HG03196 (cell line): ENCODE results near the gene CCDC51.
"Not testable (repeated sequence)": the region's sequence is repeated elsewhere in the genome, so short reads cannot be mapped to it uniquely, and the experiment has no call there.

Source experiments
- ATAC-seq: cut with Tn5 transposase; IDR thresholded peaks from one replicate; pipeline ENCODE4 v1.9.1; 2021; ENCODE audit not compliant: unreplicated experiment

CCDC51 gene, protein sequence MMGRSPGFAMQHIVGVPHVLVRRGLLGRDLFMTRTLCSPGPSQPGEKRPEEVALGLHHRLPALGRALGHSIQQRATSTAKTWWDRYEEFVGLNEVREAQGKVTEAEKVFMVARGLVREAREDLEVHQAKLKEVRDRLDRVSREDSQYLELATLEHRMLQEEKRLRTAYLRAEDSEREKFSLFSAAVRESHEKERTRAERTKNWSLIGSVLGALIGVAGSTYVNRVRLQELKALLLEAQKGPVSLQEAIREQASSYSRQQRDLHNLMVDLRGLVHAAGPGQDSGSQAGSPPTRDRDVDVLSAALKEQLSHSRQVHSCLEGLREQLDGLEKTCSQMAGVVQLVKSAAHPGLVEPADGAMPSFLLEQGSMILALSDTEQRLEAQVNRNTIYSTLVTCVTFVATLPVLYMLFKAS

DNA sequence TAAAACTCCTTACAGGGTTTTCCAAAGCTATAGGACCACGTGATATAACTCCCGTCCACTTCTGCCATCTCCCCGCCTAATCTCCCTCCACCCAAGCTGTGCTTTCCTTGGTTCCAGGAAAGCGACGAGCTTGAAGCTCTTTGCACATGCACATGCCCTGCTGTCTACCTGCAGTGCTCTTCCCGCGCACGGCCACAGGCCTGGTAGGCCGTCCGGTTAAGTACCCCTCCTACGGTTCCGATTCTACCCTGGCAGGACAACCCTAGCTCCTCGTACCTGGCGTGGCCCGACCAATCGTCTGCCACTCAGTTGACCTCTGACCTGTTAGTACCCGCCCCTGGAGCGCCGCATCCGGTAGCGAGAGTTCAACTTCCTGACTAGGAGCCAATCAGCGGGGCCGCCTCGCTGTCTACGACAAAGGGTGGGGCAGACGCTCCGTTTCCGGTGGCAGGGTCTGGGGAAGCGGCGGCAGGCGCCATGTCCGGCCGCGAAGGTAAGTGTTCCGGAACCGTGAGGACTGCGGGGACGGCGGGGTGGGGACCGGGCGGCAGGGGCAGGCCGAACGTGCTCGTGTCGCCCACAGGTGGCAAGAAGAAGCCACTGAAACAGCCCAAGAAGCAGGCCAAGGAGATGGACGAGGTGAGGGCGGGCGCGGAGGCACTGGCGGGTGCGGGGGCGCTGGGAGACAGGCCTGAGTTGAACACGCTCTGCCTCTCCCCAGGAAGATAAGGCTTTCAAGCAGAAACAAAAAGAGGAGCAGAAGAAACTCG, at the start of gene CCDC51, which contains the start of gene TMA7:
Gene CCDC51, minus strand, starts transcription at position 300 of the 770 bp plus-strand sequence. CDS start 4,991 bp downstream, outside the sequence.
Gene TMA7, plus strand, starts transcription at position 438 of the 770 bp plus-strand sequence. Its CDS starts 40 bp downstream, at position 478.
- ATAC-seq: peak; percentile 89

DNA sequence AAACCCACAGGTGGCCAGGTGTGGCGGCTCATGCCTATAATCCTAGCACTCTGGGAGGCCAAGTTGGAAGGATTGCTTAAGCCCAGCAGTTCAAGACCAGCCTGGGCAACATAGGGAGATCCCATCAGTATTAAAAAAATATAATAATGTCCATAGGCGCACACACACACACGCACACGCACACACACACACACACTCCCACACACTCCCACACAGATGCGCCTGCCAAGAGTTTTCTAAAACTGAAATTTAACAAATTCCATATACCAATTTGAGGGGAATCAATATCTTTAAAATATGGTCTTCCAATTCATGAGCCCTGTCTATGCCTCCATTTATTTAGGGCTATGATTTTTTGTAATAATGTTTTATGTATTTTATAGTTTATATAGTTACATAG, 47.0 kb upstream of the CCDC51 start:
- ATAC-seq: no peak

DNA sequence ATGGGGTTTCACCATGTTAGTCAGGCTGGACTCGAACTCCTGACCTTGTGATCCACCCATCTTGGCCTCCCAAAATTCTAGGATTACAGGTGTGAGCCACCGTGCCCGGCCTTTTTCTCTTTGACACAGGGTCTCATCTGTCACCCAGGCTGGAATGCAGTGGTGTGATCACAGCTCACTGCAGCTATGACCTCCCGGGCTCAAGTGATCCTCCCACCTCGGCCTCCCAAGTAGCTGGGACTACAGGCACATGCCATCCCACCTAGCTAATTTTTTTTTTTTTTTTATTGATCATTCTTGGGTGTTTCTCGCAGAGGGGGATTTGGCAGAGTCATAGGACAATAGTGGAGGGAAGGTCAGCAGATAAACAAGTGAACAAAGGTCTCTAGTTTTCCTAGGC, 42.9 kb upstream of the CCDC51 start:
- ATAC-seq: not testable (repeated sequence)

DNA sequence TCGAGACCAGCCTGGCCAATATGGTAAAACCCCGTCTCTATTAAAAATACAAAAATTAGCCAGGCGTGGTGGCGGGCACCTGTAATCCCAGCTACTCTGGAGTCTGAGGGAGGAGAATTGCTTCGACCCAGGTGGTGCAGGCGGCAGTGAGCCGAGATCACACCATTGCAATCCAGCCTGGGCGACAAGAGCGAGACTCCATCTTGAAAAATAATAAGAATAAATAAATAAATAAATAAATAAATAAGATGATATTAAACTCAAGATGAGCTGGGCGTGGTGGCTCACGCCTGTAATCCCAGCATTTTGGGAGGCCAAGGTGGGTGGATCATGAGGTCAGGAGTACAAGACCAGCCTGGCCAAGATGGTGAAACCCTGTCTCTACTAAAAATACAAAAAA, 41.0 kb upstream of the CCDC51 start:
- ATAC-seq: not testable (repeated sequence)

DNA sequence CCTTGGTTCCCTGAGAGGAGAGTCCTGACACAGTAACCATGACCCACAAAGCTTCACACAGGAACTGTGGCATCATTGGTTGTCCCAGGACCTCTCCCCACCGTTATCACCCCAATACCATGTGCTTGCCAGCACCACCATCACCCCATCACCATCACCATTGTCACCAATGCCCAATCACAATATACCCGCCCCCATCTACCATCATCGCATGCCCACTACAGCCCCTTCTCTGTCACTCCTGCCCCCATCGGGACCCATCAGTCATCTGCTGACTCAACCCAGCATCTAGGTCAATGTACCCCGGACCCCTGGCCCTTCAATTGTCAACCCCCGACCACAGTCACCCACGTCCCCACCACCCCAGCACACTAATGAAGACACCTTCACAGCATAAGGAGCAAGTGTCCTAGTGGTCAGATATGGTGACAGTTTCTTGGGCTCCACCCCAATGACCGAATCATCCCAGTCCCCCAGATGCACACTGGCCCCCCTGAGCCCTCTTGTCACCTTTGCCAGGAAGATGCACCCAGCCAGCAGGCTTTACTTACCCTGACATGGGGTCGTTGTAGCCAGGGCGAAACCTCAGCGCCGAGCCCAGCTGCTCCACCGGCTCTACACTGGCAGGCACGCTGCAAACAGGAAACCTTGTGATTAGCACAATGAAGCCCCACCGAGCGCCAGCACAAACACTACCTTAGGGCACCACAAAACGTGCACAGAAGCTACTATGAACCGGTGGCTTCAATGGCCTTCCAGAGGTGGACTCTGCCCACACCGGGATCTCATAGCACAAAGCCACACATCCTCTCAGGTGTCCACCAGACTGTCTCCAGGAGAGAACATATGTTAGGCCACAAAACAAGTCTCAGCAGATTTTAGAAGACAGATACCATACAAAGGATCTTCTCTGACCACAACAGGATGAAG, 39.0 kb upstream of the CCDC51 start:
- no peak for ATAC-seq

DNA sequence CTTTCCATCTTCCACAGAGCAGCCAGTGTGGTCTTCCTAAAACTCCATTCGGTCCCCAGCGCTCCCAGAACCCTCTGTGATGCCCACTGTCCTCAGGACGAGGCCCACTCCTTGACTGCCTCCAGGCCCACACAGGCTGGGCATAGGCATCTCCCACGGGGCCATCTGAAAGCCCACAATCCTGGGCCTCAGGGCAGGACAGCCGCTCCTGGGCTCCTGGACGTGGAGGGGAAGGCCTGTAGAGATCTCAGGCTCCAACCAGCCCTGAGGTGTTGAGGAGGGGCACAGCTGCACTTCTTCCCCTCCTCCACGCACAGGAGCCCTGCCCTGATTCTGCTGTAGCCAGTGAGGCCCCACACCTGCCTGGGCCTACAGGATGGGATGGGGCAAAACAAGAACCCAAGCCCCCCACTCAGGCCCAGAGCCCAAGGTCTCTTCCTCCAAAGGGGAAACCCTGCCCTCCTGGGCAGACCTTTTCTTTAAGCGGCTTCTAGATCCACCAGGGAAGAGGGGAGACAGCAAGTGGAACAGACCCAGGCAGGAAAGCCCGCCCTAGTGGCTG, 38.1 kb upstream of the CCDC51 start:
- ATAC-seq: no peak

DNA sequence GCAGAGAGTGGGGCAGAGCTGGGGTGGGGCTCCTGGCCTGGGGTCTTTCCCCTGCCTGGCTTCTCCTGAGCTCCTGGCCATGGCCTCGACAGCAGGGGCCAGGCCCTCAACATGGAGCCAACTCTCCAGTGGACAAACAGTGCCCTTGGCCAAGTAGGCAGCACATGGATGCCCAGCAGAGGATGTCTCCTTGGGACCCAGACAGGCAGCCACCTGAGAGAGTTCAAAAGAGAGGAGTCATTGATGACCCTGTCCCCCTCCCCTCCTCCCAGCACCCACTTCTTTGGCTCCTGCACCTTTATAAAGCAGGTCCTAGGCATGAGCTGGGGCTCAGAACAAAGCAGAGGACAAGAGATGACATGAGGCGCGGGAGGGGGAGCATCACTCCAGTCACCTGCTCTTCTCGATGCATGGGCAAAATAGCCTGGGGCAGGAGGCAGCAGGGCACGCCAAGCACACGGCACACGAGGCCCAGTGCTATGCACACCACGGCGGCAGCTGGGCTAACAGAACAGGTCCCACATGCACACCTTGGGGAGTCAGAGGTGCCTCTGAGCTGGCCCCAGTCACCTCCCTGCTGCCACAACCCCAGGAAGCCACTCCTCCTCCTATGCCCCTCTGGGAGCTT, 36.6 kb upstream of the CCDC51 start:
- ATAC-seq: no peak

DNA sequence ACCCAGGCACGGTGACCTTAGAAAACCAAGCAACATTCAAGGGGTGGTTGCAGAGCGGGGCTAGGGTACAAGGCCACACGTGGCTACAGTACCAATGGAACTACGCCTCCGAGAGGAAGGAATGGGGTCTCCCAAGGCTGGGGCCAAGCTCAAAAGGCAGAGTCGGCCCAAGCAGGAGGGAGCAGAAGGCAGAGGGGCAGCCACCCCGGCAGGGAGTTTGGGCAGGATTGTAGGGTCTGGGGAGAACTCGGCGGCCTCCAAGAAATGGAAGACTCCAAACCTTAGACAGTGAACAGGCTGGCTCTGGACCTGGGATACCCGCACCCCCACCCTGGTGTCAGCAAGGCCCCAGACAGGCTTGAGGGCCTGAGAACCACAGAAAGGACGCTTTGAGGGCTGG, 35.3 kb upstream of the CCDC51 start:
- no peak for ATAC-seq

DNA sequence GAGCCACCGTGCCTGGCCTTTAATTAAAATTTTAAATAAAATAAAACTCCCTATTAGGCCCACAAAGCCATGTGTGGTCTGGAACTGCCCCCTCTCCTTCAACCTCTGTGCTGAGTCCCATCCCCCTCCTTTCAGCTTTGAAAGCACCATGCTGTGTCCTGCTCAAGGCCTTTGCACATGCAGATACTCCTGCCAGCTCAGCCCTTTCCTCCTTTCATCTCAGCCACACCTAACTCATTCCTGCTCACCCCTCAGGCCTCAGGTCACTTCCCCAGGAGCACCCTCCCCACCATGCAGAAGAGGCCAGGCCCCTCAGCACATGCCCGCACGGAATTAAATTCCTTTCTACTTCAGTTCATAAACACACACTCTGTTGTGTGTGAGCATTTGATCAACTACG, 34.7 kb upstream of the CCDC51 start:
- no peak for ATAC-seq

DNA sequence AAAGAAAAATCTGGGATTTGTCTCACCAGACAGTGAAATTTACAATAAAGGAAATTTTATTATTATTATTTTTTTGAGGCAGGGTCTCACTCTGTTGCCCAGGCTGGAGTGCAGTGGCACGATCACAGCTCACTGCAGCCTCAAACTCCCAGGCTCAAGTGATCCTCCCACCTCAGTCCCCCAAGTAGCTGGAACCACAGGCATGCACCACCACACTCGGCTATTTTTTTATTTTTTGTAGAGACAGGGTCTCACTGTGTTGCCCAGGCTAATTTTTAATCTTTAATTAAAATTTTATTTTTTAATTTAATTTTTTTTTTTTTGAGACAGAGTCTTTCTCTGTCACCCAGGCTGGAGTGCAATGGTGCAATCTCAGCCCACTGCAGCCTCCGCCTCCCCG, 34.1 kb upstream of the CCDC51 start:
- ATAC-seq: not testable (repeated sequence)

DNA sequence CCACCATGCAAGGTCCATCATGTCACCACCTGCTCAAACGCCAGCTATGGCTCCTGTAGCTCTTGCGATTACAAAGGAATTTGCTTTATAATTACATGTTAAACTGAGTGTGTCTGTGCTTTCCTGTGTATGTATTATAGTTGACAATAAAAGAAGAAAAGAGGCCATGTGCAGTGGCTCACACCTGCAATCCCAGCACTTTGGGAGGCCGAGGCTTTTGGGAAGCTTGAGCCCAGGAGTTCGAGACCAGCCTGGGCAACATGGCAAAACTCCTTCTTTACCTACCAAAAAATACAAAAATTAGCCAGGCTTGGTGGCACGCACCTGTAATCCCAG, 33.7 kb upstream of the CCDC51 start:
- ATAC-seq: no peak

DNA sequence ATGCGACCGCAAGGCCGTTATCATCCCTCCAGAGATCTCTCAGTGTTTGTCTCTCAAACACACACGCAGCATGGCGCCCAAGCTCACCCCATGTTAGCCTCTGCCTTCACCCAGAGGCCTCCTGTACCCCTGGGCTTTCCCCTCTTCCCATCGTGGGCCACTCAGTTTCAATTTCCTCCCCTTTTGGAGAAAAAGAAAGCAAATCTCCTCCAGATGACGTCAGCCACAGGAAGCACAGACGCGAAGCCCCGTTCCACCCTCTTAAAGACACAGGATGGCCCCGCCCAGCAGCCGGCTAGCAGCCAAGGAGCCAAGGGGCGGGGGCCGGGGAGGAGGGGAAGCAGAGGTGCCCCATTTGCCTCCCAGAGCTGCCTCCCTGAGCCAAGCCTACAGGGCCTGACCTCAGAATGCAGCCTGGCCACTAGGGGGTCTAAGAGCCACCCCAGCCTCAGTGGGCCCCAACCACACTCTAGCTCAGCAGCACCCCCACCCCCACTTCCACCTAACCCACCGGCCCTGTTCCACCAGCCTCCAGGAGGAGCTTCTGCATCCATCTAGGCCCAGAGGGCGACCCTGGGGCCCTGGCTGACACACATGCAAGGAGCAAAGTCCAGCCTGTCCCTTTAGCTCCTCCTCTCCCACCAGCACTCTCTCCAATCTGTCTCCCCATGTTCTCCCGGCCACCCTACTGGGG, 33.2 kb upstream of the CCDC51 start:
- peak; percentile 68 for ATAC-seq

DNA sequence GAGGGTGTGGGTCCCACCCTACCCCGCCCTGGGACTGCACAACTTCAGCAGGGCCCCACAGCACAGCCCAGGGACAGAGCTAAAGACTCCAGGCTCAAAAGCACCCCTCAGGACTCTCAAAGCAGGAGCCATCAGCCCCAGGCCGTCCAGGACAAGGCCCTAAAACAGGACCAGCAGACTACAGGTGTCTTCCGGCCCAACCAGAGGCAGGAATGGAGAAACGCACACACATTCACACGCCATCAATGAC, 32.7 kb upstream of the CCDC51 start:
- peak; percentile 9 for ATAC-seq

DNA sequence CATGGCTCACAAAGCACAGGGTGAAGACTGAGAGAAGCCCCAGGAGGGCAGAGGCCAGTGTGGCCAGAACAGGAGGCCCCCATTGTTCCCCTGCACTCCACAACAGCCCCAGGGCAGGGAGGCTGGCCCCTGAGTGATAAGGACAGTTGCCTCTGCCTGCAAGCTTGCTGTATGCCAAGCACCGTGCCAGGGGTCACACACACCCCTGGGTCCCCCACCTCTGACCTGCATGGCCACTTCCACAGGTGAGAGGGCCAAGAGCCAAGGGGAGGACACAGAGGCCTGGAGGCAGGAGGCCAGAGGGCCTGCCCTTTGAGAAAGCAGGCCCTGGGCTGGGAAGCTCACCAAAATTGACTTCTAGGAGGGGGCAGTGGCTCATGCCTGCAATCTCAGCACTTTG, 30.4 kb upstream of the CCDC51 start:
- ATAC-seq: no peak

DNA sequence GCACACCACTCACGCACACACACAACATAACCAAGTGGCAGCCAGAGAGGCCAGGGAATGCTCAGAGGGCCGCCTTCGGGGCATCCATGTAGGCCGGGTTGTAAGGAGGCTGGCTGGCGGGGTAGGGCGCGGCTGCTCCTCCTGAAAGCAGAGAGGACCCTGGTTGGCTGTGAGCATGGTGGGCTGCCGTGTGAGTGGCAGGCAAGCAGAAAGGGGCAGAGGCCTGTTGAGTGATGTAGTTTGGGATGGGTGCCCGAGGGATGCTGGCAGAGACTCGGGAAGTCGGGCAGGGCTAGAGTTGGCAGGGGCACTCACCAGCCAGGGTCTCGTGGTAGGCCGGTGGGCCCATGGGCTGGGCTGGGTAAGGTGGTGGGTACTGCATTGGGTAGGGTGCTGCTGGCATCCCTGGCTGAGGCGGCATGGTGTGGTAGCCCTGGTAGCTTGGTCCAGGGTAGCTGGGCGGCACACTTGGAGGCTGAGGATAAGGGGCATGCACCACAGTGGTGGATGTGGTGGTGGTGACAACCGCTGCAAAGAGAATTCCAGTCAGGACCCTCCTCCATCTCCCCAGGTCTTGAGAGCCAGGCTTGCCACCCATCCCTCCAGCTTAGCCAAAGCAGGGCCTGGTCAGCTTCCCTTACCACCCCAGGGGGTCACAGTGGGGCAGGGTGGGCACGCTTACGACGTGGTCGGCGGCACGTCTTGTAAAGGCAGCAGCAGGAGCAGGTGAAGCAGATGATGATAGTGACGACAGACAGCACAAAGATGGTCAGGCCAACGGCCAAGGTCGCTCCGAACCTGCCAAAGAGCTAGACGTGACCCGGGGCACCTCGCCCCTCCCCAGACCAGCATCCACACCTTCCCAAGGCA, 29.4 kb upstream of the CCDC51 start:
- no peak for ATAC-seq

DNA sequence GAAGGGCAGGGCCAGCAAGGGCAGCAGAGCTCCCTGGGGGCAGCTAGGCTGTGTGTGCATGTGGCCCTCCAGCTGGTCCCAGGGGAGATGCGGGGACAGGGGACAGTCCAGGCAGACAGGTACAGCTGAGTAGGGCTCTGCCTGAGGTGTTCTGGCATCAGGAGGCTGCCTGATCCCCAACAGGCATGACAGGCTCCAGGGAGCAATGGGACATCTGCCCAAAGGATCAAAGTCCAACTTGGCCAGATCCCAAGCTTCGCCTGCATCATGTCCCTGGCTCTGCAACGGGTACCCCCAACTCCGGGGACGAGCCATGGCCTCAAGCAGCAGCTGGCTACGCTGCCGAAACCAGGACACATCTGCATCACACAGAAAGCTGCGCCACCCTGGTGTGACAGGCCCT, 28.4 kb upstream of the CCDC51 start:
- ATAC-seq: no peak

DNA sequence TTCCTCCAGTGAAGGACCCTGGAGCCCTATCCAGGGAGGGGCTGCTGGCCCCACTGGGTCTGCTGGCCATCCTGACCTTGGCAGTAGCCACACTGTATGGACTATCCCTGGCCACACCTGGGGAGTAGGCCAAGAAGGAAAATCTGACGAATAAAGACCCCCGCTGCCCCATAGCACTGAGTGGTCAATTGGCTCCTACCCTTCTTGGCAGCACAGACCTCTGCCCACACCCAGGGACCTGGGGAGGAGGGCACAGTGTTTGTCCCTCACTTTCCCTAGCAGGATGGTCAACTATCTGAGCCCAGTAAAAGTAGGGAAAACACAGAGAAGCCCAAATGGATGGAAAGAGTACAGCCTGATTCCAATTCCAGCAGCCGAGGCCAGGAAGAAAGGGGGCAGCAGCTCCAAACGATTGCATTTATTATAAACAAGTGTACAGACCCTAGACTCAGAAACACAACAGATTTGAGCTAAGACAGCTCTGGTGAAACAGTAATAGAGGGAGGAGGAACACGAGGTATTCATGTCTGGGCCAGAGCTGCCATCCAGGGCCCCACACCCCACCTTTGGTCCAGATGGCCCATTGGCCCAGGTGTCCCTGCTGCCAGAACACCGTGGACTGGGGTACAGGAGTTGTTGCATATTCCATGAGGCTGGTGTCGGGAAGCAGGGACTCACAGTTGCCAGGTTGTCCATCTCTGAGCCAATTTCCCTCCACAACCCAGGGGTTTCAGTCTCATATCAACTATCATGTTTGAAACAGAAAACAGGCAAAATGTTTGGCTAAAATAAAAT, 27.8 kb upstream of the CCDC51 start:
- ATAC-seq: no peak

DNA sequence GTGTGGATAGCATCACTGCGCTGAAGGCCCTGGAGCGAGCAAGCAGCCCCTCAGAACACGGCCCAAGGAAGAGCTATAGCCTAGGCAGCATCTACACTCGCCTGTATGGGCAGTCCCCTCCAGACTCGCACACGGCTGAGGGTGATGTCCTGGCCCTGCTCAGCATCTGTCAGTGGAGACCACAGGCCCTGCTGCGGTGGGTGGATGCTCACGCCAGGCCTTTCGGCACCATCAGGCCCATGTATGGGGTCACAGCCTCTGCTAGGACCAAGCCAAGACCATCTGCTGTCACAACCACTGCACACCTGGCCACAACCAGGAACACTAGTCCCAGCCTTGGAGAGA, 27.2 kb upstream of the CCDC51 start:
- ATAC-seq: no peak
